Iris pigment epithelial cell (primary cell): Measurements from ENCODE around the gene GCDH.

ENCODE experiments used
- DNase-seq: peaks from one replicate; pipeline ENCODE4 v3.0.0-alpha.2; 2011; ENCODE audit warnings: low read depth

GCDH gene

GRCh38 chr19:12940897-12941296 is 49.9 kb downstream of the GCDH start:
- no peak for DNase-seq

- no peak for DNase-seq
Observed at GRCh38 chr19:12943437-12944044, 52.6 kb downstream of the GCDH start.

GRCh38 chr19:12944104-12944674 is 53.2 kb downstream of the GCDH start:
- DNase-seq = no peak

- peak; percentile 97 for DNase-seq
Observed at GRCh38 chr19:12945479-12946091, 54.6 kb downstream of the GCDH start, which contains the start of gene RAD23A. Gene RAD23A (plus strand): TSS chr19:12945862. CDS start chr19:12945949, 87 bp downstream.

GRCh38 chr19:12946092-12946721 is 55.2 kb downstream of the GCDH start:
- DNase-seq = peak; percentile 88

GRCh38 chr19:12946731-12947496 is 56.0 kb downstream of the GCDH start:
- DNase-seq = no peak

- DNase-seq = no peak
Observed at GRCh38 chr19:12947702-12948611, 57.0 kb downstream of the GCDH start.

DNA sequence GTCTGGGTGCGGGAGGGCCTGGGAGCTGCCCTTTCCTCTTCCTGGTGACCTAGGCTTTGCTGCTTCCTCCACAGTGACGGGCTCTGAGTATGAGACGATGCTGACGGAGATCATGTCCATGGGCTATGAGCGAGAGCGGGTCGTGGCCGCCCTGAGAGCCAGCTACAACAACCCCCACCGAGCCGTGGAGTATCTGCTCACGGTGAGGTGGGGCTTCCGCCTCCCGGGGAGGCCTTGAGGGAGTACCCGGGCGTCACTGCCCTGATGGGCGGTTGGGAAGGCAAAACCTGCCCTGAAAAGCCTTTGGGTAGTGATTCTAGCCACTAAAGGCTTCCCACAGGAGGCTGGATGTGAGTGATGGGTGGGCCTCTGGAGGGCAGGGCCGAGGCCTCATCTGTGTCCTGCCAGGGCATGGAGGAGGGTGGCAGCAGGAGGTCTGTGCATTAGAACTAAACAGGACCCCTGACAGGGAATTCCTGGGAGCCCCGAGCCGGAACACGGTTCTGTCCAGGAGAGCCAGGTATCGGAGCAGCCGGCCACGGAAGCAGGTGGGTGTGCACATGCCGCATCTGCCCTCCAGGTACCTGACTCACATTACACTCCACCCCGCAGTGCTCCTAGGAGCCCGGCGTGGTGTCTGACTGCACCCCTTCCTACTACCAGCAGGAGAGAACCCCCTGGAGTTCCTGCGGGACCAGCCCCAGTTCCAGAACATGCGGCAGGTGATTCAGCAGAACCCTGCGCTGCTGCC is 57.8 kb downstream of the GCDH start:
- no peak for DNase-seq
